Measurements from ENCODE around the gene CAMK1G.

DNA sequence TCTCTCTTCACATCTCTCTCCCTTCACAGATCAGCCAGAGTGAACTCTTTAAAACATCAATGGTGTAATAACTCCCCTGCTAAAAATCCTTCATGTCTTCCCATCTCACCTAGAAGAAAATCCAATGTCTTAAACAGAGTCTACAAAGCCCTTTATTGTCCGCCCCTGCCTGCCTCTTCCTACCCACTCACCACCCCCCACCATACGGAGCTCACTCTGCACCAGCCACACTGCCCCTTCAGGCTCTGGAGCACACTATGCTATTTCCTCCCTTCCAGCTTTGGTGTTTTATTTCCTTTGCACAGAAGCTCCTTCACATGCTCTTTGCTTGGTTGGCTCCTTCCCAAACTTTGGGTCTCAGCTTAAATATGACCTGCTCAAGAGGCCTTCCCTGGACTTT is 10.2 kb downstream of the CAMK1G start:
- TF ChIP-seq CTCF (IDR thresholded peaks at IDR 0.05): no peak
- TF ChIP-seq POLR2AphosphoS5 (IDR thresholded peaks at IDR 0.05): no peak

Data from prostate gland (tissue), 2 donors.